Fibroblast of skin of left biceps (primary cell): Measurements from ENCODE around the gene DEDD2.

Experiments
- DNase-seq, 2 experiments: peaks; one replicate each; pipeline ENCODE4 v3.0.0-alpha.2; 2013; ENCODE audit warnings: low read depth in 2 of 2

DEDD2 gene

DNA sequence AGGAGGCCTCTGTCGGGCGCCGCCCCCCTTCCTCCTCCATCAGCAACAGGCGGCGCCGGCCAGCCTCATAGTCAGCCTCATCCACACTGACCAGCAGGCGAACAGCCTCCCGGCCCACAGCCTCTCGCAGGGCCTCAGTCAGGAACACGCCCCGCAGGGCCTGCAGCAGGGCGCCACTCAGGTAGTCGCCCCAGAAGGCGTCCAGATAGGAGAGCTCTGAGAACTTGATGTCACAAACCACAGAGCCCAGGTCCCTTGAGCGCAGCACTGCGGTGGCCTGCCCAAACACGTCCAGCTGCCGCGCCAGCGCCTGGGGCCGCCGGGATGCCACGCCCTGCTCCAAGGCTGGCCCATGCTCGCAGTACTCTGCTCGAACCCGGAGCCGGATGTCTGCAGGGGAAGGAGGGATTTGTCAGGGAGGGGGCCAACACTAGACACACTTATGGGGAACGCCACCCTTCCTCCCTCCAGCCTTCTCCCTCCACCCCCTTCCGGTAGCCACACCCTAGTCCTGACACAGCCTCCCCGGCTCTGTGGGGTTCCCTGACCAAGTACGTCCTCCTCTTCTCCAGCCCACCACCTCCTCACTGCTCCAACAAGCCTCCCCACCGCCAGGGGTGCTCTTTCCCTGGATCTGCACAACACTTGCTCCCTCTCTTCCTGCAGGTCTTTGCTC is 17.9 kb downstream of the DEDD2 start:
- no peak for DNase-seq

DNA sequence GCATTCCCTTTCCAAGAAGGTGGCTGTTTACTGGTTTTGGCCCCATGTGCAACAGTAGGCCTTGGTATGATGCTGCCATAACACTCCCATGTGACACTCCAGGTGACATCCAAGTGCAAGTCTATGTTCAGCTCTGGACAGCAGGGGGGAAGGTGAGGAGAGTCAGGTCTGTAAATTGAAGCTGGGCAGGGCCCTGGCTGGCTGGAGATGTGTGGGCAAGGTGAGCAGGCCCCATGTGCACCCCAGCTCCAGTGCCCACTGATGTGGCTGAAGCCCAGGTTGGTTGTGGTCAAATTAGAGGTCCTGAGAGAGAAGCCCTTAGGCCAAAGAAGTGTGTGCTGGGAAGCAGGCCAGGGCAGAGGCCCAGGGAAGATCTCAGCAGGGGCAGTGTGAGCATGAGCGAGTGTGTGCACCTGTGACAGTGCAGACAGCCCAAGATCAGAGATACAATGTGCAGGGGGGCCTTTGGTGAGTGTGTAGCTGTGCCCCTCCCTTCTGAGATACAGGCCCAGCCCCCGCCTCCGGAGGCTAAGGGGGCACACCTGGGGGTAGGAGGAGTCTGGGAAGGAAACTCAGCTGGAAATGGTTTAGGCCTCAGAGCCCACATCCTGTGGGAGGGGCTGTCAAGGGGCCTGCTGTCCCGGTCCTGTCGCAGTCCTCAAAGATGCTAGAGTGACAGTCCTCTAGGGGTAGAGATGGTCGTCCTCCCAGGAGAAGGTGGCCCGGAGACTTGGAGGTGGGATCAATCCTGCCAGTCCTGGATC is 18.6 kb downstream of the DEDD2 start:
- DNase-seq = no peak

DNA sequence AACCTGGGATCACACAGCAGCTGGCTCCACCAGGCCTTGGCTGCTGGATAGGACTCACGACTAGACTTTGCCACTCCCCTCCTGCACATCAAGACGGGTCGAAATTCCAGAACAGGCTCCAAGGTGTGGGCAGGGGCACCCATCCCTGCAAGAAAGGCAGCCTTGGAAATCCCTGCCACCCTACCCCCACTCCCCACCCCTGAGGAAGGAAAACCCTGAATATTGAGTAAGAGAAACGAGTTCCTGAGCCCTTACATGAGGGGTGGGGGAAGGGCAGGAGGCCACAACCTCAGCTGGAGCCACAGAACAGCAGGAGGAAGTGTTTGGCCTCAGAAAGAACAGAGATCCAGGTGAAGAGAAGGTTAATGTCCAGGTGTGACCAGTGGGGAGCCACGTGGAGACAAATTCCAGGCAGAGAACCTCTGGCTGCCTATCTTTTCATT is 20.1 kb downstream of the DEDD2 start:
- no peak for DNase-seq

DNA sequence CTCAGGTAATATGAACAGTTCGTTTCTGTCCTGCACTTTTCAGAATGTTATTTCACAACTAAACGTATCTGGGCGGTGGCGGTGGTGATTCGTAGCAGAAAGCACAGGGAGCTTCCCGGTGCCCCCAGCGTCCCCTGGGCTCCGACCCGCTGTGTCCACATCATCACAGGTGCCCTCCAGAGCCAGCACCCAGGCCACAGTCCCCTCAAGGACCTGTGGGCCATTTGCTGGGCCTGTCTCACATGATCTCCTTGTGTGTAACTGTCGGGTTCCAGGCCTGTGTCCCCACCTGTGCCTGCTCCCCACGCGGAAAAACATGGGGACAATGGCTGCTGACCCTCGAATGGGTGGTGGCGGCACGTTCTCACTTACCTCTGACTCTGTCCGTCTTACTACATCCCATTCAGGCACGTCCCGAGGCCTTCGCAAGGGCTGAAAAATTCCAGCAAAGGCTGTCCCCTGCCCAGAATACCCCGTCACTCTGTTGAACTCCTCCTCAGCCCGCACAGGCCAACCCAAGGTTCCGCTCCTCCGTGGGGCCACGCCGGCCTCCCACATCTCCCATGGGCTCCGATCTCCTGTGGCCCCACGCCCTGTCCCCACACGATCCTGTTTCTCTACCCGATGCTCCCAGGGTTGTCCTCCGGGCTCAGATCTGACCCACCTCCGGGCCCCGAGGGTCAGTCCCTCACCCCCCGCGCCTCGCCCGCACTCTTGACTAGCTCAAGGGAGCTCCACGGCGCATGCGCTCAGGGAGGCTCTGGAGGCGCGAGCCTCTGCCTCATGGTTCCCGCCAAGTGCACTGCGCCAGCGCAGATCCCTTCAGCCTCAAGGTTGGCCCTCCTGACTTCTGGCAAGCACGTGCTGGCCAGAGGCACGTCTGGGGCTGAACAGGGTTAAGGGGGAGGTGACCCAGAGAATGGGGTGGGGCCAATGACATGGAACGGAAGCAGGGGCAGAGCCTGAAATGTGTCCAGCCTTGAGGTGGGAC is 21.2 kb downstream of the DEDD2 start:
- no peak for DNase-seq

DNA sequence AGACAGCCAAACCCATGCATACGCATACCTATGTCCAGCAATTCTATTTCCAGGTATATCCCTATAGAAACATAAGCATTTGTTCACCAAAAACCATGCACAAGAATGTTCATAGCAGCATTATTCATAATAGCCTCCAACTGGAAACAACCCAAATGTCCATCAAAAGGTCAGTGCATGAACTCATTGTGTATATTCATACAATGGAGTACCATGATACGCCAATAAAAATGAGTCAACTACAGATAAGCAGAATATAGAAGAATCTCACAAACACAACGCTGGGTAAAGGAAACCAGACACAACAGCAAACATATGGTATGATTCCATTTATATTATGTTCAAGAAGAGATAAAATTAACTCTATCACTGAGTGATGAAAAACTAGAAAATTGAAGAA is 23.8 kb downstream of the DEDD2 start:
- no peak for DNase-seq

DNA sequence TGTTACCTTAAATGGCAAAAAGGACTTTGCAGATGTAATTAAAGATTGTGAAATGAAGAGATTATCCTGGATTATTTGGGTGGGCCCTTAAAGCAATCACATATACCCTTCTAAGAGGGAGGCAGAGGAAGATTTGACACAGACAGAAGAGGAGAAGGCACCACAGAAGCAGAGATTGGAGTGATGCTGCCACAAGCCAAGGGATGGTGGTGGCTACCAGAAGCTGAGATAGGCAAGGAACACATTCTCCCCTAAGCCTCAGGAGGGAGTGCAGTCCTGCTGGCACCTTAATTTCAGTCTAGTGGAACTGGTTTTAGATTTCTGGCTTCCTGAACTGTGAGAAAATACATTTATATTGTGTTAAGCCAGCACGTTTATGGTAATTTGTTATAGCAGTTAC is 24.2 kb downstream of the DEDD2 start:
- DNase-seq = no peak

DNA sequence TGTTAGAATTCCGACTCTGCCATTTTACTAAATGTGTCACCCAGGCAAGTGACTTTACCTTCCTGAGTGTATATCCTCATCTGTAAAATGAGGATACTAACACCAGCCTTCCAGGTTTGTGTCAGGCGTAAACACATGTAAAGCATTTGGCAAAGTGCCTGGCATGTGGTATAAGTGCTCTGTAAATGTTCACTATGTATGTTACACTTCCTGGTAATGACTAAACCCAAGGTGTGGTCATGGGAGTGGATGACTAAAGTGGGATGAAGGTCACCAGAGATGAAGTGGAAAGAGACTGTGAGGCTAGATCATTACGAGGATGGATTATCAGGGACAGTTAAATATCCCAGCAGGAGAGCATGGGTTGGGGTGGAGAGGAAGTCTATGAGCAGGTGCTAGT is 25.6 kb downstream of the DEDD2 start:
- DNase-seq = peak in 1 of 2 experiments; percentile 12

DNA sequence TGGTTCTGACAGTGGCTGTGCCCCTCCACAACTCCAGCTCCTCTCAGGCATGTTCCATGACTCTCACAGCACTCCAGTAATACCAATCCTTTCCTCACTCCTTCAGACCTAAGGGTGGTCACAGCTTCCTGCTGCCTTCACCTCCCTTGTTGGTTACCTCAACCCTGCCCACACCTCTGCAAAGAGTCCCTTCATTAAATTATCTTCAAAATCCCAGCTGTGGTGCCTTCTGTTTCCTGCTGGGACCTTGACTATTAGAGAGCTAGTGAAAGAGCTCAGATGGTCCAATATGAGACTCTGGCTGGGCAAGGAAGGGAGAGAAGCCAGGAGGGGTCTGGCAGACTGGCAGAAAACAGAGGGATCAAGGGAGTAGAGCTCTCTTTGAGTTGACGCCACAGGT is 26.1 kb downstream of the DEDD2 start:
- no peak for DNase-seq

DNA sequence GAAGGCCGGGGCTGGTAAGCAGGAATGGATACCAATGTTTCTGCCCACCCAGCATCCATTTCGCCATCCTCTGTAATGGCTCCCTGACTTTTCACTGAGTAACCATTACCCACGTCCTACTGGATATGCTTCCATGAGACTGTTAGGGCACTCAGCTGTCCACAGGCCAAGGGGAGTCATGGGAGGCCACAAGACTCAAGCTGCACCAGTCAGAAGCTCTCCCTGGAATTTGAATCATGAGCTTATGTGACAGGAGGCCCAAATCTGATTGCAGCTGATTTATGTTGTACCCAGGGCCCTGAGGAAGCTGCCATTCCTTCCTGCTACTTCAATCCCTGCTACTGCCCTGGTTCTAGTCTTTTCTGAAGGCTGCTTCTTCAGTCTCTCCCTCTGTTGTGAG is 28.3 kb downstream of the DEDD2 start:
- no peak for DNase-seq

DNA sequence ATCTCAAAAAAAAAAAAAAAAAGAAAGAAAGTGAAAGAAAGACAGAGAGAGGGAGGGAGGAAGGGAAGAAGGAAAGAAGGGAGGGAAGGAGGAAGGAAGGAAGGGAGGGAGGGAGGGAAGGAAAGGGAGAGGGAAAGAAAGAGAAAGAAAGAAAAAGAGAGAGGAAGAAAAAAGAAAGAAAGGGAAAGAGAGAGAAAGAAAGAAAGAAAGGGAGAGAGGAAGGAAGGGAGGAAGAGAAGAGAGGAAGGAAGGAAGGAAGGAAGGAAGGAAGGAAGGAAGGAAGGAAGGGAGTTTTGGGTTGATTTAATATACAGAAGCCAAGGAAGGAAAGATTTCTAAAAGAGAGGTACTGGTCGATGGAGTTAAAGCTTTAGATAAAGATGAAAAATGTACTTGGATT is 28.8 kb downstream of the DEDD2 start:
- no peak for DNase-seq

DNA sequence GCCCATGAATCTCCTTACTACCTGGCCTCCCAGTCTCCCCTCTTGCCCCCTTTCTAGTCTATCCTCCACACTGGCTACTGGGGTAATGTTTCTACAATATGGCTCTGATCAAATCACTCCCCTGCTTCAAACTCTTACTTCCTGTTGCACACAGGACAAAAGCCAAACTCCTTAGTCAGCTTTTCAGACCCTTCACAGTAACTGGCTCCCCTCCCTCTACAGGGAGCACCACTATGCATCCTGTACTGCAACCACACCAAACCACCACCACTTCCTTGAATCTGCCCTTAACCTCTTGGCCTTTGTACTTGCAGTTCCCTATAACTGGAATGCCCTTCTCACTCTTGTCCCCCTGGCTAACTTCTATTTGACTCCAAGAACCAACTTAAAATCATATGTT is 32.2 kb downstream of the DEDD2 start:
- DNase-seq = peak; percentile 18 to 19

DNA sequence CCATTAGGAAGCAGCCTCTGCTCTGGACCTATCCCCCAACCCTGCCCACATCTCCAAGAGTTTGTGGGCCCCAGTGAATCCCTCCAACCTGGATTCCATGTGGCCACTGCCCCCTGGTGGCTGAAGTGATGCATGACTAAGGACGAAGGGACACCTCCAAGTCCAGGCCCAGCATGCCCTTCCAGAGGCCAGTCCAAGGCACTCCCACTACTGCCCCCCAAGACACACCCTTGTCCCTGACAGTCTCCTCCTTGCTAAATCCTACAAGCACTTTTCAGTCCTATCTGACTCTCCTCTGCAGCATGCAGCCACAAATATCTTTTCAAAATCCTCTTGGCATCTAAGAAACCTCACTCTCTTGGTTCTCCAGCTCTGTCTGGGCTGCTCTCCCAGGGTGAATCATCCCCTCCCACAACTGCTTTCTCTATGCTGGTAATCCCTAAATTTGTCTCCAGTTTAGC is 33.0 kb downstream of the DEDD2 start:
- peak; percentile 49 to 57 for DNase-seq

DNA sequence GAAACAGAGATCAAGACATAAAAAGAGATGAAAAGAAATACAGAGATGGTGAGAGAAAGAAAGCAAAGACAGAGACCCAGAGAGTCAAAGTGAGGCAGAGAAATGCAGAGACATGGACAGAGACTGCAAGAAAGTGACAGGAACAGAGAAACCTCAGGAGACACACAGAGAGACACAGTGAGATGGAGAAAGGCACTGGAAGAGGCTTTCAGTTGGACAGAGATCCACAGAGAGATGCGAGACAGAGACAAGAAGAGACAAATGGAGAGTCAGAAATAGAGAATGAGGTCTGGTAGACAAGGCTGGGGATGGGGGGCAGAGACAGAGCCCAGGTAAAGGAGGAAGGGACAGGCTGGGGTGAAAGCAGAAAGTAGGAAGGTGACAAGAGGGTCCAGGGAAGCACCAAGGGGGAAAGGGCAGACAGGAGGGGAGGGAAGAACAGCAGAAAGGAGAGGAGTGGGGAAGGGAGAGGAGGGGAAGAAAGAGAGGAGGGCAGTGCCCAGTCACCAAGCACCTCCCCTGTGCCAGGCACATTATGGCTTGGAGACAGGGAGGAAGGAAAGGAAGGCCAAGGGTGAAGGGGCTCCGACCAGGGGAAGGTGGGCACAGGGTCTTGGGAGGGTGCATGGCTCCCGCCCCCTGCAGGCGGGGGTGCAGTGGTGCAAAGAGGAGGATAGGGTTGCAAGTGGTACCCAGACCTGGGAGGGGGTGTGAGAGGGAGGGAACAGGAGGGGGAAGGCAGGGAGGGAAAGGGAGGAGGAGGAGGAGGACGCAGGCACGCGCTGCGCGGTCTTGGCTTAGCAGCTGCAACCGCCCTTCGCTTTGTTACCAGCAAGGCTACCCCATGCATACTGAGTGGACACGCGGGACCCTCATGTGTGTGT is 38.4 kb downstream of the DEDD2 start:
- no peak for DNase-seq

DNA sequence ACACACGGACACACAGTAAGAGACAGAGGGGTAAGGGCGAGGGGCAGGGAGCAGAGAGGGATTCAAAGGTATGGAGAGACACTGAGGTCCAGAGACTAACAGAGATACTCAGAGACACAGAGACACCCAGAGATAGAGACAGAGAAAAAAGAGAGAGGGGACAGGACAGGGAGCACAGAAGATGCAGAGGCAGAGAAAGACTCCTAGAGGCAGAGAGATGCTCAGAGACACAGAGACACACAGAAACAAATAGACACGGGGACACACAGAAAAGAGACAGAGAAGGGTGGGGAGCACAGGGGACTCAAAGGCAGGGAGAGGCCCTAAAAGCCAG is 39.8 kb downstream of the DEDD2 start:
- DNase-seq = no peak

DNA sequence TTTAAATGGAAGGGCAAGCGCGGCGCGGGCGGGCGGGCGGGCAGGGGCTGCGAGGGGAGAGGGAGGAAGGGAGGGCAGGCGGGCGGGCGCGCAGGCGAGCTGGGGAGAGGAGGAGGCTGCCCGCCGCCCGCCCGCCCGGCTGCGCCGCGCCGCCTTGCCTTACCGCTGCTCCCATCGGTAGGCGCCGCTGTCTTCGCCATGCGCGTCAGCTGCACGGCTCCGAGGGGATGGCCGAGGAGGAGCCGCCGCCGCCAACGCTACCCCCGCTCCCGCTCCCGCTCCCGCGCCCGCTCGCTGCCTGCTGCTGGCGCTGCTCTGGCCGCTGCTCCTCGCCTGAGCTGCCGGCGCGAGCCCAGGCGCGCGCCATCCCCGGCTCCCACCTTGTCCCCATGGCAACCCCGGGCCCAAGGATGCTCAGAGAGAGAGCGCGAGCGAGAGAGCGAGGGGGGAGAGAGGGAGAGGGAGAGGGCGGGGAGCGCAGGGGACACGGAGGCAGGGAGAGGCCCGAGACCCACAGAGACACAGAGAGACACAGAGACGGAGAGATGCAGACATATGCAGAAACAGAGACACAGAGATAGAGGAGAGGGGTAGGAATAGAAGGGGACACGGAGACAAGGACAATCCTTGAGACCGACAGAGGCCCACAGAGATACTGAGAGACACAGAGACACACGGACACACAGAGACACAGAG is 40.3 kb downstream of the DEDD2 start:
- DNase-seq = peak; percentile 33 to 43

DNA sequence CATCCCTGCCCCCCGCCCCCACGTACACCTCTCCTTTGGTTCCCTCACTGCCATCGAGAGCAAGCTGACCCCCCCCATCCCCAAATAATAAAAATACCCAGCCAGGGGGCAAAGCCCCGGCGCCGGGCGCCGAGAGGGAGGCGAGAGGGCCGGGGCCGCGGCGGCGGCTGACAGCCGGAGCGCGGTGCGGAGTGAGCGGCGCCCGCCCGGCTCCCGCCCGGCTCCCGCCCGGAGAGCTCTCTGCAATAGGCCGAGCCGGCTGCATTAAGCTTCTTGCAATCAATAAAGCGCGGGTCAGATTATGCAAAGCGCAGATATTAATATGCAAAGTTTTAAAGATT is 40.9 kb downstream of the DEDD2 start:
- no peak for DNase-seq

DNA sequence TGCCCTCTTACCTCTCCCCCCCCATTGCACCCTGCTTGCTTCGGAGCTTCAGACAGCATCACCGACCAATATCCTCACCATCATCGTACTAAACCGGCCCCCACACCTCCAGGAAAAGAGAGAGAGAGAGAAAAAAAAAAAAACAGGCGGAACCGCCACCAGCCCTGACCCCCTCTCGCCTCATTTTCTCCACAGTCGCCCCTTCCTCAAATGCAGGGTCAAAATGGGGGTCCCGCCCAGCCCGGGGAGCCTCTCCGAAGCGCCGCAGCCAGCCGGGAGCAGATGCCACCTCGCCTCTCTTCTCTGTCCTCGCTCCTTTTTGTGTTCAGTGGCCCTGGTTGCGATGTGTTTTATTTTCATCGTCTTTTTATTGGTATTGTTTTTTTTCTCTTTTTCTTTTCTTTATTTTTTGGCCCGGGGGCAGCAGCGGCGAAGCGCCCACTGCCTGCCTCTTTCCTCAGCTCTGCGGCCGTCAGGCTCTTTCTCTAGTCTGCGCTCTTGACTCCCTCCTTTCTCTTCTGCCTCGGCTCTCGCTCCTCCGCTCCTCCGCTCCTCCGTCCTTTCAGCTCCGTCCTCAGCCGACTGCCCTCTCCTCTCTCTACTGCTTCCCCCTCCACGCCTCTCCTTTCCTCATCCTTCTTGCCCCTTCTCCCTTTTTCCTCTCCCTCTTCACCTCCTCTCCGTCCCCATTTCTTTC is 41.4 kb downstream of the DEDD2 start:
- no peak for DNase-seq

DNA sequence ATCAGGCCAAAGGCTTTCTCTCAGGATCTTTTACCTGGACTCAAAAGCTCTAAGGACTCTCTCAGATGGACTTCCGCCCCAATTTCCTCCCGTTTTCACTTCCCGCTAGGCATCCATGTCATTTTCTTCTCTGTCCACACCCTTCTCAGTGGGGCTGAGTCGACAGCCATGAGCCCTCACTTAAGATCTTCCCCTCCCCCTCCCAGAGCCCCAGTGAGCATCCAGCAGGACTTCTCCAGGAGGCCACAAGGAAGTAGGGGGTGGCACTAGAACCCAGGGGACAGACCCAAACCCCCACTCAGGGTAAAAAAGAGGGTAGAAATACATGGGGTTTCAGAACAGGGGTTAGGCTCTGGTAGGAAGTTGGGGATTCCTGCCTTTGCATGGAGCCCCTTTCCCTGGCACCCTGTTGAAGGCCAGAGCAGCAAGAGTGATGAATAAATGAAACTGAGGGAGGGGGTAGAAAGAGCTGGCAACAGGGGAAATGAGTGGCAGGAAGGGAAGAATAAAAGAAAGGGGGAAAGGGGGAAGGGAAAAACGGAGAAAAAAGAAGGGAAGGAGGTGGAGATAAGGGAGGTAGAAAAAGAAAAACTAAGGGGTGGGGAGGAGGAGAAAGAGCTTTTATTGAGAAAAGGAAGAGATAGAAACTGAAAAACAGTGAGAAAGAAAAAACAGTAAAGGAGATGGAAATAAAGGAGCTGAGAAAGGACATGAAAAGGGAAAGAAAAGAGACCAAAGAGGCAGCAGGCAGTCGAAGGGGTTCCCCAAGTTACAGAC is 42.3 kb downstream of the DEDD2 start:
- no peak for DNase-seq

DNA sequence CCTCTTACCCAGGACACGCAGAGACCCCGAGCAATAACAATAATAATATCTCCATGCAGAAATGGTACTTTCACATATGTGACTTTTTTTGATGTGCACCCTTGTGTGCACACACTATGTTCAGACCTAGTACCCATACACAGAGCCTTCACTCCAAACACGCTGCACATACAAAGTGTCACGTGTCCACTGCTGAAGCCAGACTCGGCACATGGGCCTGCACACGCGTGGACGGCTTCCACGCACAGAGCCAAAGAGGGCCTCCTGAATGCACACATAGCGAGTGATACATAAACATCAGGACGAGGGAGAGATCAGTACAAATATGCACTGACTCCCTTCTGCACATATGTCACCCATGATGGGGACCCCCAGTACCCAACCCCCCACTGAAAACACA is 43.3 kb downstream of the DEDD2 start:
- DNase-seq = no peak
